Smooth muscle cell (in vitro differentiated cells): Measurements from ENCODE around the gene SNX14. TPM values are rescaled to one million over a fixed set of nuclear protein-coding genes. Genes with fewer than 3 reads are reported as not detected.

Source experiments
- DNase-seq: peaks from one replicate; lab custom pipeline; 2025; ENCODE audit not compliant: unreplicated experiment; lab: John Stamatoyannopoulos, UW
- H2AFZ ChIP-seq: fragments of 200-600 bp; sonication (generic); 2 replicates; pipeline ENCODE4 v1.6.0; 2016; ENCODE audit warnings: antibody characterized with exemption, low read depth, mild to moderate bottlenecking
- H3F3A ChIP-seq: fragments of 200-600 bp; sonication (generic); 2 replicates; pipeline ENCODE4 v1.6.0; 2017; ENCODE audit warnings: antibody characterized with exemption, low read depth
- H3K27ac ChIP-seq: fragments of 200-600 bp; sonication (generic); 2 replicates; pipeline ENCODE4 v1.5.1; 2016; ENCODE audit warnings: low read depth, mild to moderate bottlenecking
- H3K27me3 ChIP-seq: fragments of 200-600 bp; sonication (generic); 2 replicates; pipeline ENCODE4 v1.6.1; 2016; ENCODE audit warnings: low read depth, mild to moderate bottlenecking
- H3K36me3 ChIP-seq: fragments of 200-600 bp; sonication (generic); 2 replicates; pipeline ENCODE4 v1.5.1; 2016; ENCODE audit warnings: low read depth
- H3K4me1 ChIP-seq: fragments of 200-600 bp; sonication (generic); 2 replicates; pipeline ENCODE4 v1.5.1; 2016; ENCODE audit warnings: low read depth
- H3K4me2 ChIP-seq: fragments of 200-600 bp; sonication (generic); 2 replicates; pipeline ENCODE4 v1.6.0; 2016; ENCODE audit warnings: mild to moderate bottlenecking
- H3K4me3 ChIP-seq: fragments of 200-600 bp; sonication (generic); 2 replicates; pipeline ENCODE4 v1.5.1; 2016; ENCODE audit warnings: mild to moderate bottlenecking
- H3K79me2 ChIP-seq: fragments of 200-600 bp; sonication (generic); 2 replicates; pipeline ENCODE4 v1.6.0; 2016; ENCODE audit warnings: low read depth, mild to moderate bottlenecking
- H3K9ac ChIP-seq: fragments of 200-600 bp; sonication (generic); 2 replicates; pipeline ENCODE4 v1.6.0; 2016; ENCODE audit warnings: low read depth
- H3K9me3 ChIP-seq: fragments of 200-600 bp; sonication (generic); replicated peaks from 2 replicates; pipeline ENCODE4 v1.5.1; 2016; ENCODE audit warnings: low read depth
- H4K20me1 ChIP-seq: fragments of 200-600 bp; sonication (generic); 2 replicates; pipeline ENCODE4 v1.6.0; 2016; ENCODE audit warnings: low read depth
- WGBS: methylation state at CpG from one replicate; pipeline ENCODE4 v1.1.7; 2016; ENCODE audit warnings: low lambda C conversion rate; 5-methylcytosine and 5-hydroxymethylcytosine counted together
- polyA plus RNA-seq: library from polyadenylated mRNA; unstranded; fragments of >200 nt; fragmentation: Nextera tagmentation; extraction: Ambion mirVana; gene quantifications from 2 replicates; pipeline ENCODE4 v1.2.1, GENCODE V29; 2016
- total RNA-seq: library from RNA; depleted of rRNA; stranded (reverse); fragments of >200 nt; gene quantifications from 2 replicates; pipeline ENCODE4 v1.2.3, GENCODE V29; 2014
- TF ChIP-seq, protein P1 (sequence below): fragments of 200-600 bp; sonication (generic); IDR thresholded peaks from 2 replicates; pipeline ENCODE4 v1.5.1; 2017; ENCODE audit warnings: borderline replicate concordance, mild to moderate bottlenecking, antibody characterized with exemption; ENCODE audit not compliant: insufficient read depth, poor library complexity, severe bottlenecking

SNX14 gene
- total and polyA plus RNA-seq, 2 experiments from 2014 or later, result 53.0 to 134 TPM

- Histone ChIP-seq H3K9ac (no peak overlapping the region), H3K4me2 (peak overlapping the region; percentile 68)
Observed at GRCh38 chr6:85482905-85483700, 110.6 kb downstream of the SNX14 start.

DNA sequence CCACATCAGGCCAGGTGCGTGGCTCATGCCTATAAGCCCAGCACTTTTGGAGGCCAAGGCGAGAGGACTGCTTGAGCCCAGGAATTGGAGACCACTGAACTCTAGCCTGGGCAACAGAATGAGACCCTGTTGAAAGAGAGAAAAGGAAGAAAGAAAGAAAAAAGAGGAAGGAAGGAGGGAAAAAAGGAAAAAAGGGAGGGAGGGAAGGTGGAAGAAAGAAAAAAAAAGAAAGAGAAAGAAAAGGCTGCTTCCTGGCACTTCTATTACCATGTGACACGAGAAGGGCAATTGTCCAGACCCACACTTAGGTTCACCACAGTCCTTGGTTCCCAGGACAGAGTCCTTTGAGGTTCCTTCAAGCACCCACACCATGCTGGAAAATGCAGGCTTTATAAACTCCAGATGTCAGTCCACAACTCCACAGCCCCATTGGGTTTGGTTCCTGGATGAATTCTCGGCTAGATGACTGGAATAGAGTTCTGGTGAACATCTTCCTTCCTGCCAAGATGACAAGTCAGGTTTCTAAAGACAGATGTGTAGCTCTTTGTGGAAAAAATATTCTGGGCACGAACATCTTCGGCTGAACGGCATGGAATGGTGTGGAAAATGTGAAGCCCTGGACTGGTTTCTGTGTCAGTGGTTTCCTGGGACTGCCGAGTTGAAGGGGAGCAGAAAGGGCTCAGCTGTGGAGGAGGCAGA is 111.3 kb downstream of the SNX14 start:
- no peak overlapping the region for H3K9ac ChIP-seq
- no peaks in the 10 kb centered on the region for H3K9me3 ChIP-seq
- H3K27me3 ChIP-seq, result no peaks in the 10 kb centered on the region
- peak overlapping the region; percentile 41 for H3K27ac ChIP-seq
- H2AFZ ChIP-seq, result no peak overlapping the region
- H4K20me1 ChIP-seq, result no peaks in the 10 kb centered on the region
- WGBS, result 48% methylated on average over 8 of the region's 8 CpGs
- TF ChIP-seq, protein P1, sequence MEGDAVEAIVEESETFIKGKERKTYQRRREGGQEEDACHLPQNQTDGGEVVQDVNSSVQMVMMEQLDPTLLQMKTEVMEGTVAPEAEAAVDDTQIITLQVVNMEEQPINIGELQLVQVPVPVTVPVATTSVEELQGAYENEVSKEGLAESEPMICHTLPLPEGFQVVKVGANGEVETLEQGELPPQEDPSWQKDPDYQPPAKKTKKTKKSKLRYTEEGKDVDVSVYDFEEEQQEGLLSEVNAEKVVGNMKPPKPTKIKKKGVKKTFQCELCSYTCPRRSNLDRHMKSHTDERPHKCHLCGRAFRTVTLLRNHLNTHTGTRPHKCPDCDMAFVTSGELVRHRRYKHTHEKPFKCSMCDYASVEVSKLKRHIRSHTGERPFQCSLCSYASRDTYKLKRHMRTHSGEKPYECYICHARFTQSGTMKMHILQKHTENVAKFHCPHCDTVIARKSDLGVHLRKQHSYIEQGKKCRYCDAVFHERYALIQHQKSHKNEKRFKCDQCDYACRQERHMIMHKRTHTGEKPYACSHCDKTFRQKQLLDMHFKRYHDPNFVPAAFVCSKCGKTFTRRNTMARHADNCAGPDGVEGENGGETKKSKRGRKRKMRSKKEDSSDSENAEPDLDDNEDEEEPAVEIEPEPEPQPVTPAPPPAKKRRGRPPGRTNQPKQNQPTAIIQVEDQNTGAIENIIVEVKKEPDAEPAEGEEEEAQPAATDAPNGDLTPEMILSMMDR, result no peak
- no peak overlapping the region for H3K4me3 ChIP-seq
- H3K36me3 ChIP-seq, result no peaks in the 10 kb centered on the region
- H3K79me2 ChIP-seq, result no peaks in the 10 kb centered on the region
- H3F3A ChIP-seq, result no peaks in the 10 kb centered on the region
- peak overlapping the region; percentile 68 for H3K4me2 ChIP-seq
- H3K4me1 ChIP-seq, result no peaks in the 10 kb centered on the region
- no peak for DNase-seq

More at GRCh38 chr6:85482905-85483700, 110.6 kb downstream of the SNX14 start:
- Histone ChIP-seq H3K27me3 (no peaks in the 10 kb centered on the region), H3K9me3 (no peaks in the 10 kb centered on the region), H3K4me3 (no peak overlapping the region), H3K27ac (peak overlapping the region; percentile 41), H3K36me3 (no peaks in the 10 kb centered on the region), H3K79me2 (no peaks in the 10 kb centered on the region), H4K20me1 (no peaks in the 10 kb centered on the region), H3K4me1 (no peaks in the 10 kb centered on the region), H2AFZ (no peak overlapping the region), H3F3A (no peaks in the 10 kb centered on the region)
- TF ChIP-seq, protein P1, result peak; percentile 100
- peak; percentile 57 for DNase-seq
- 28% methylated on average over 10 of the region's 10 CpGs for WGBS

GRCh38 chr6:85479208-85479607 is 114.5 kb downstream of the SNX14 start:
- Histone ChIP-seq H3F3A (no peaks in the 10 kb centered on the region), H3K79me2 (no peaks in the 10 kb centered on the region), H3K36me3 (peaks cover 6% of the 10 kb centered on the region), H3K9me3 (no peaks in the 10 kb centered on the region), H3K27ac (no peak overlapping the region), H3K4me2 (no peak overlapping the region), H3K4me1 (no peaks in the 10 kb centered on the region), H3K4me3 (no peak overlapping the region), H3K27me3 (no peaks in the 10 kb centered on the region), H3K9ac (no peak overlapping the region), H2AFZ (no peak overlapping the region), H4K20me1 (no peaks in the 10 kb centered on the region)
- TF ChIP-seq, protein P1, result no peak
- 78% methylated on average over 1 of the region's 1 CpG for WGBS
- DNase-seq, result no peak
